Upper lobe of left lung (tissue), 4 donors: ENCODE measurements around the gene SNAPC1.

Experiments used
- POLR2A ChIP-seq, 4 donors: fragments of 450-650 bp; IDR thresholded peaks; one replicate each; pipeline ENCODE4 v1.5.1; 2016 to 2017; ENCODE audit warnings: antibody characterized with exemption in 4 of 4, mild to moderate bottlenecking in 2 of 4
- TF ChIP-seq, protein P1 (sequence below), 6 experiments: fragments of 450-650 bp in 4 of 6; fragments of 200-600 bp in 2 of 6; sonication (generic) in 2 of 6; IDR thresholded peaks; one replicate each; pipeline ENCODE4 v1.5.1; 2016 to 2019; ENCODE audit warnings: antibody characterized with exemption in 6 of 6

GRCh38 chr14:61756135-61756534 lies 6.1 kb upstream of the SNAPC1 start:
- TF ChIP-seq POLR2A (IDR thresholded peaks at IDR 0.05), result no peak
- TF ChIP-seq, protein P1, sequence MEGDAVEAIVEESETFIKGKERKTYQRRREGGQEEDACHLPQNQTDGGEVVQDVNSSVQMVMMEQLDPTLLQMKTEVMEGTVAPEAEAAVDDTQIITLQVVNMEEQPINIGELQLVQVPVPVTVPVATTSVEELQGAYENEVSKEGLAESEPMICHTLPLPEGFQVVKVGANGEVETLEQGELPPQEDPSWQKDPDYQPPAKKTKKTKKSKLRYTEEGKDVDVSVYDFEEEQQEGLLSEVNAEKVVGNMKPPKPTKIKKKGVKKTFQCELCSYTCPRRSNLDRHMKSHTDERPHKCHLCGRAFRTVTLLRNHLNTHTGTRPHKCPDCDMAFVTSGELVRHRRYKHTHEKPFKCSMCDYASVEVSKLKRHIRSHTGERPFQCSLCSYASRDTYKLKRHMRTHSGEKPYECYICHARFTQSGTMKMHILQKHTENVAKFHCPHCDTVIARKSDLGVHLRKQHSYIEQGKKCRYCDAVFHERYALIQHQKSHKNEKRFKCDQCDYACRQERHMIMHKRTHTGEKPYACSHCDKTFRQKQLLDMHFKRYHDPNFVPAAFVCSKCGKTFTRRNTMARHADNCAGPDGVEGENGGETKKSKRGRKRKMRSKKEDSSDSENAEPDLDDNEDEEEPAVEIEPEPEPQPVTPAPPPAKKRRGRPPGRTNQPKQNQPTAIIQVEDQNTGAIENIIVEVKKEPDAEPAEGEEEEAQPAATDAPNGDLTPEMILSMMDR (IDR thresholded peaks at IDR 0.05), result no peak
